HG03135 (cell line): ENCODE measurements around the gene MIP.
"Not testable (repeated sequence)": the region's sequence is repeated elsewhere in the genome, so short reads cannot be mapped to it uniquely, and the experiment has no call there.

Experiments used
- ATAC-seq: cut with Tn5 transposase; IDR thresholded peaks from one replicate; pipeline ENCODE4 v1.9.1; 2021; ENCODE audit warnings: mild to moderate bottlenecking, moderate library complexity; ENCODE audit not compliant: unreplicated experiment

The MIP gene

DNA sequence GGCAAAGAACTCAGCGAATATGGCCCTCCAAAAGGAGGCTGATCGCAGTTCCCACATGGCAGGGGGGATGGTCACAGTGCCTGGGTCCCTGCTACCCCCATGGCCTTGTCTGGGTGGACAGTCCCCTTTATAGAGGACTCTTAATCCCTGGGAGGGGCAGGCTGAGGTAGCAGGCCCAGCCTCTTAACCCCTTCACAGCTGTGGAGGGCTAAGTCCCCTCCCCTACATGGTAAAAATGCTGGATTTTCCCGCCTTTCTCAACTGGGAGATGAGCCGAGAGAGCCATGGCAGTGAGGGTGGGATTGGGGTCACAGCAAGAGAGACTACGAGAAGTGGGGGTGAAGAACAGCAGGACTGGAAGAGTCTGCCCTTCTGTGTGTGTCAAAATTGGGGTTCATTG is at the start of gene MIP:
TSS of gene MIP (minus strand) at position 101 of the 400 bp plus-strand sequence. CDS start at position 57, 44 bp downstream.
- ATAC-seq = no peak

DNA sequence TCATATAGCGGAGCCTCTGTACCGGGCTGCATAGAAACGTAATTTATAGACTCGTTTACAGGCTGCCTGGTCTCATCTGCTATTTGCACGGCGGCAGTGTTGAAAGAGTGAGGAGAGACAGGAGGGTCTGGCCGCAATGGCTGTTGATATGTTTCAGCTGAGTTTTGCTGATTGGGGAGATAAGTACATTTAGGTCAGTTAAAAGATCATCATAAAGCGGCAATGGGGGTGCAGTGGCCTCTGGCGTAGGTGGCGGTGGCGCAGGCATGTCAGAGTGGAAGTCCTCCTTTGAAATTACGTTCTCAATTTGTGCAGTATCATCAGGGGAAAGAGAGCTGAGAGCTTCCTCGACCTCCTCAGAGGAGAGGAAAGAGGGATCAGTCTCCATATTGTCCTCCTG is 45.4 kb upstream of the MIP start:
- not testable (repeated sequence) for ATAC-seq

DNA sequence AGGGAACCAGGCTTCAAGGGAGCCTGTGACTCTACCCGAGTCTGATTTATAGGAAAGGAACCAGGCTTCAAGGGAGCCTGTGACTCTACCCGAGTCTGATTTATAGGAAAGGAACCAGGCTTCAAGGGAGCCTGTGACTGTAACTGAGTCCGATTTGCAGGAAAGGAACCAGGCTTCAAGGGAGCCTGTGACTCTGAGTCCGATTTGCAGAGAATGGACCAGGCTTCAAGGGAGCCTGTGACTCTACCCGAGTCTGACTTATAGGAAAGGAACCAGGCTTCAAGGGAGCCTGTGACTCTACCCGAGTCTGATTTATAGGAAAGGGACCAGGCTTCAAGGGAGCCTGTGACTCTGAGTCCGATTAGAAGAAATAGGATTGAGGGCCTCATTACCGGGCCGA is 45.0 kb upstream of the MIP start:
- not testable (repeated sequence) for ATAC-seq

DNA sequence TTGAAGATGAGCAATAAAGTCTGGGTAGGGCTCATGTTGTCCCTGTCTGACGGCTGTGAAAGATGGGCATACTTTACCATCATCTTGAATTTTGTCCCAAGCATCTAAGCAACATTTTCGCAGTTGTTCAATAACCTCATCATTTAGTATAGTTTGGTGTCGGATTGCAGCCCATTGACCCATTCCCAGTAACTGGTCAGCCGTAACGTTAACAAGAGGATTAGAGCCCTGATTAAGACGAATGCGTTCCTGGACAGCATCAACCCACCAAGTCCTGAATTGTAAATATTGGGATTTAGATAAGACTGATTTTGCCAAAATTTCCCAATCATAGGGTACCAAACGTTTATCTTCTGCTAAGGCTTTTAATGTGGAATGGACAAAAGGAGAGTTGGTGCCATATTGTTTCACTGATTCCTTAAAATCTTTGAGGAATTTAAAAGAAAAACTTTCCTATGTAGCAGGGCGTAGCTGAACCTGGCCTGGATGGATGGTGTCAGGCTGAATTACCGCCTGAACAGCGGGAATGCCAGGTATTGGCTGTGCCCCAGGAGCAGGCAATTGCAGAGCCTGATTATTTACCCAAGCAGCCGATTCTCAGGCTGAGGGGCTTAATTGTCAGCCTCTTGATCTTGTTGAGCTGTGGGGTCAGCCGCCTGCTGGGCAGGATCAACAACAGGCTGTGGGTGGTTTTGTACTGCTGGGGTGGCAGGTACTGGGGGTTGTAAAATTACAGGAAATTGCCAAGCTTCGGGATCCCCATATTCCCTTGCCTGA is 43.9 kb upstream of the MIP start:
- not testable (repeated sequence) for ATAC-seq

DNA sequence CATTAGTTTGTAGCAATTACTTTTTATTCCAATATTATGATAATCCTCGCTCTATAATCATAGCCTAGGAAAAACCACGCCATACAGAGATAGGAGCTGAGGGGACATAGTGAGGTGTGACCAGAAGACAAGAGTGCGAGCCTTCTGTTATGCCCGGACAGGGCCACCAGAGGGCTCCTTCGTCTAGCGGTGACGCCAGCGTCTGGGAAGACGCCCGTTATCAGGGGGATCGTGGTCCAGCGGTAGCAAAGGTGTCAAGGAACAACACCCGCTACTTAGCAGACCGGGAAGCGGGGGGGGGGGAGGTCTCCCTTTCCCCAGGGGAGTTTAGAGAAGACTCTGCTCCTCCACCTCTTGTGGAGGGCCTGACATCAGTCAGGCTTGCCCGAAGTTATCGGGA is 42.2 kb upstream of the MIP start:
- not testable (repeated sequence) for ATAC-seq

DNA sequence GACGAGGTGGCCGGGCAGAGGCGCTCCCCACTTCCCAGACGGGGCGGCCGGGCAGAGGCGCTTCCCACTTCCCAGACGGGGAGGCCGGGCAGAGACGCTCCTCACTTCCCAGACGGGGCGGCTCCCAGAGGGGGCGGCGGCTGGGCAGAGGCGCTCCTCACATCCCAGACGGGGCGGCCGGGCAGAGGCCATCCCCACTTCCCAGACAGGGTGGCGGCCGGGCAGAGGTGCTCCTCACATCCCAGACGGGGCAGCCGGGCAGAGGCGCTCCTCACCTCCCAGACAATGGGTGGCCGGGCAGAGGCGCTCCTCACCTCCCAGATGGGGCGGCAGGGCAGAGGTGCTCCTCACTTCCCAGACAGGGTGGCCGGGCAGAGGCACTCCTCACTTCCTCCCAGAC is 40.0 kb upstream of the MIP start:
- ATAC-seq = not testable (repeated sequence)

DNA sequence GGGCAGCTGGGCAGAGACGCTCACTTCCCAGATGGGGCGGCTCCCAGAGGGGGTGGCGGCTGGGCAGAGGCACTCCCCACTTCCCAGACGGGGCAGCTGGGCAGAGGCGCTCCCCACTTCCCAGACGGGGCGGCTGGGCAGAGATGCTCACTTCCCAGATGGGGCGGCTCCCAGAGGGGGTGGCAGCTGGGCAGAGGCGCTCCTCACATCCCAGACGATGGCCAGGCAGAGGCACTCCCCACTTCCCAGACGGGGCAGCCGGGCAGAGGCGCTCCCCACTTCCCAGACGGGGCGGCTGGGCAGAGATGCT is 39.6 kb upstream of the MIP start:
- not testable (repeated sequence) for ATAC-seq

DNA sequence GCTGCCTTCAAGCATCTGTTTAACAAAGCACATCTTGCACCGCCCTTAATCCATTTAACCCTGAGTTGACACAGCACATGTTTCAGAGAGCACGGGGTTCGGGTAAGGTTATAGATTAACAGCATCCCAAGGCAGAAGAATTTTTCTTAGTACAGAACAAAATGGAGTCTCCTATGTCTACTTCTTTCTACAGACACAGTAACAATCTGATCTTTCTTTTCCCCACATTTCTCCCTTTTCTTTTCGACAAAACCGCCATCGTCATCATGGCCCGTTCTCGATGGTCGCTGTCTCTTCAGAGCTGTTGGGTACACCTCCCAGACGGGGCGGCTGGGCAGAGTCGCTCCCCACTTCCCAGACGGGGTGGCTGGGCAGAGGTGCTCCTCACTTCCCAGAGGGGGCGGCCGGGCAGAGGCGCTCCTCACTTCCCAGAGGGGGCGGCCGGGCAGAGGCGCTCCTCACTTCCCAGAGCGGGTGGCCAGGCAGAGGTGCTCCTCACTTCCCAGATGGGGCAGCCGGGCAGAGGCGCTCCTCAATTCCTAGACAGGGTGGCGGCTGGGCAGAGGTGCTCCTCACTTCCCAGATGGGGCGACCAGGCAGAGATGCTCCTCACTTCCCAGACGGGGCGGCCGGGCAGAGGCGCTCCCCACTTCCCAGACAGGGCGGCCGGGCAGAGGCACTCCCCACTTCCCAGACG is 39.1 kb upstream of the MIP start:
- not testable (repeated sequence) for ATAC-seq

DNA sequence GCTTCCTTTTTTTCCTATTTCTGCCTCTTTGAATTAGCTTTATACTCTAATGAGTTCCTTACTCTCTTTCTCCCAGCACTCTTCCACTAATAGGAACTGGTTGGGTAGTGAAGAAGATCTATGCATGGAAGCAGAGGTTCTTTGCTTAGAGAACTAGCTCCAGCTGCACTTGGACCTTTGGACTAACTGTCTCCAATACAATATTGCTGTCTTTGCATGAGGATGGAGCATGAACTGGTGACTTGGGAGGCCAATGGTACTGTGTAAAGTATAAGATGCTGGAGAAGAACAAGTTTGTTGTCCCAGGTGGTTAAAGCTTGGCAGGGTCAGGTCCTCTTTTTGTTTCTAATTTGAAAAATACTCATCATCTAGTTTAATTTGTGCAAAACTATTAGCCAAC is 35.9 kb upstream of the MIP start:
- ATAC-seq = no peak

DNA sequence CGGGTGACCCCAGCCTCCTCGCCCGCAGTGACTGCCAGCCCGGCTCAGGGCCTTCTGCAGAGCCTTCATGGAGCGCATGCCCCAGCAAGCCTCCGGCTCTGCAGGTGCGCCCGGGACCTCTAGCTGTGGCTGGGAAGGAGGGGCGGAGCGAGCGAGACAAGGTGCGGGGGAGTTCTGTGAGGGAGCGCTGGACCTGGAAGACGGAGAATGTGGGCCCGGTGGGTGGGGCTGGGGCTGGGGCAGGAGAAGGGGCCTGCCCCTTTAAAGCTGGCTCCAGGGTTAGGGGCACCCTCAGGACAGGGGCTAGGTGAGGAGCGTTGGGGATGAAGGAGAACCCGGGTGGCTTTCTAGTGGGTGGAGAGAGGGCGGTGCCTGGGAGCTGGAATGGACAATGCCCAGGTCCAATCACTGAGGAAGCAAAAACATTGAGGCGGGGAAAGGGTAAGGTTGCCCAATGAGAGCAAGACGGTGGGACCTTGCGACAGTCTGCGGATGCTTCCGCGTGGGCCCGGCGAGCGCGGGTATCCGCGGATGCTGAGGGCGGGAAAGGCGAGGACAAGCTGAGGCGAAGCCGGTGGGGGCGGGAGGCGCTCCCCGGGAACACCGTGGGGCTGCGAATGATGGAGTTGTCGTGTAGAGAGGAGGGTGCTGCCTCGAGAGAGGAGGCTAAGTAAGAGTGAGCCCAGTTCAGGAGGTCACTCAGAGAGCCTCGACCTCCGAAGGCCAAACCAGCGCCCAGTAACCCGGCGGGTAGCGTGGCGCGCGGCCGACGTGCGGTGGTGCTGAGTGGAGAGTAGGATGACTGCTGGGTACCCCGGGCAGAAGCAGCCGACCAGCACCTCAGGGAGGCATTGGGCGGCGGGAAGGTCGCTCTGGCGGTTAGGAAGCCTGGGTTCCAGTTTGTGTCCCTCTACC is 33.8 kb upstream of the MIP start, which contains the start of gene GLS2:
TSS of gene GLS2 (minus strand) at position 121 of the 915 bp plus-strand sequence. CDS start at position 78, 43 bp downstream.
- ATAC-seq = peak; percentile 86

DNA sequence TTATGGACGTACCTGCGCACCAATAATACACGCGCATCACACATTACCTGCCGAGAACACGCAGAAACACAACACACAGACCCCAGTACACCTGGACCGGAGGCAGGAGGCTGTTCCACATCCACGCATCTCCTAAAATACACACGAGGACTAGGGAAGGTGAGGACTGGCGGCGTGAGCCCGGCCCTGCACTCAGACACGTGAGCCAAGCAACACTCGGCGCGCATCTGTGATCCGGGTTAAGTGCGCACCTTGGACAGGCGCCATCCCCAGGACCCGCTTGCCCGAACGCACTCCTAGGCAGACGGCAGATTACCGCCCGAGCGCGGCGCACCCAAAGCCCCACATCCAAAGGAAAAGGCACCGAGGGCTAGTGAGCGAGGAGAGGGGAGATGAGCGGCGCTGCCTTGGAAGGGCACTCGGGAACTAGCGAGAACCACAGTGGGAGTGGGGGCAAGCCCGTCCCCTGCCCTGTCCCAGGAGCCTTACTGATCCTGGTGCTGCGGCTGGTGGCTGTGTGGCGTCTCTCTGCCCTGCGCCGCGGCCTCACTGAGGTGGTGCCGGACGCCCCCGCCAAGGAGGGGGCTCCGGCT is 33.1 kb upstream of the MIP start:
- ATAC-seq = peak; percentile 28

DNA sequence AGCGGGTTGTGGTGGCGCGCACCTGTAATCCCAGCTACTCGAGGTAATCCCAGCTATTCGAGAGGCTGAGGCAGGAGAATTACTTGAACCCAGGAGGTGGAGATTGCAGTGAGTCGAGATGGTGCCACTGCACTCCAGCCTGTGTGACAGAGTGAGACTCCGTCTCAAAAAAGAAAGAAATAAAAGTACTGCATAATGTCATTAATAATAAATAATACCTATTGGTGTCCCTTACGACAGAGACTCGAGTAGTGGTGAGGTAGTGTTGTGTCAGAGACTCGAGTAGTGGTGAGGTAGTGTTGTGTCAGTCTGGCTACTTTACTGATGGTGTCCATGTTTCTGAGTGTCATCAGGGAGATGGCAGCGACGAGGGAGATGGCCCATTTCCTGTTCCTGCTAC is 32.2 kb upstream of the MIP start:
- no peak for ATAC-seq

DNA sequence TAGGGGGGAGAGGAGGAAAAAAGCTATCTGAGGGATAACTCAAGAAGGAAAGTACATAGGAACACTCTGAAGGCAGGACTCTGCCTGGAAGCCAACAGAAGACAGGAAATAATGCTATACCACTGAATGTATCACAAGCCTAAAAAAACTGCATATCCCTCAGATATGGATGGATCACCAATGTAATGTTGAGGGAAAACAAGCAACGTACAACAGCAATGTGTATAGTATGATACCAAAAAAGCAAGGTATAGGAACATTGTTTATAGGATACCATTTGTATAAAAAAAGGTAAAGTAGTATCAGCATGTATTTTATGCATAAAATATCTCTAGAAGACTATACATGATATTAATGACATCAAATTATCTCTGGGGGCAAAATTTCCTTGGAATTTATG is 30.1 kb upstream of the MIP start:
- ATAC-seq = no peak

DNA sequence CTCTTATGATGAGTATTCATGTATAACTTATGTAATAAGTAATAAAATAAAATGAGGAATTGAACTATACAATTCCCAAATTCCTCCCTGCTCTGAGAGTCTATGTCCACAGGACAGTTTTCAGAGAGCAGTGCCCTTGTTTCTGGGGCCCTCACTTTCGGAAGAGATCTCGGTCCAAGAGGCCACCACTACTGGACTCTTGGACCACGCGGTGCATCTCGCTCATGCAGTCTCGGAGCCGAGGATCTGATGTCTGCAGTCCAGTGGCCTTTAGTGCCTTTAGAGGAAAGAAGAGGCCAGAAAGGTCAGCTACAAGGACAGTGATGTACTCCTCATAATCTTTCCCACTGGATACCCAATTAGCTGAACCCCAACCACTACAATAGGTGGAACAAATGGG is 25.2 kb upstream of the MIP start:
- no peak for ATAC-seq

DNA sequence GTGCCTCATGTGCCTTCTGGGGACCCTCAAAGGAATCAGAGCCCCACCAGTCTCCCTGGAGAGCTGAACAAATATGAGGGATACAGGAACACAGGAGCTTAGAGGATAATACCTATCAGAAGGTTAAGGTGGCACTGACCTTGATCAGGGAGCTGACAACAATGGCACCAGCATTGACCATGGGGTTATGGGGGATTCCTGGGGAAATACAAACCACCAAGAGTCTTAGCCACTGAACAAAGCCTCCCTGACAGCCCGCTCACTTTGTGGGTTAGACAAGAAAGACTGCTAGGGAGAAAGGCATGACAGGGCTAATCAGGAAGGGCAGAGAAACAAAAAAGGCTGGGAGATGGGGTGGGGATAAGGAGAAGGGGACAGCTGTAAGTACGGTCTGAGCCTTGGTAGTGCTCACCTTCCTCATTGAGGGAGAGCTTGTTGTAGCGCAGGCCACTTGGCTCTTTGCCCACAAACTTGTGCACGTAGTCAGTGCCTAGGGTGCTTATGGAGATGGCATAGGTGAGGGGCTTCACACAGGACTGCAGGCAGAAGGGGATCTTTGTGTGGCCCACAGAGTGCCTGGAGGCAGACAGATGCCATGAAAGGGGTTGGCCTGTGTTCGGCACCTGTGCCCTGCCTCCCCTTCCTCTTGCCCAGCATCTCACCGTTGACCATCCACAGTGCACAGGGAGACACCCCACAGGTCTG is 23.2 kb upstream of the MIP start:
- no peak for ATAC-seq

DNA sequence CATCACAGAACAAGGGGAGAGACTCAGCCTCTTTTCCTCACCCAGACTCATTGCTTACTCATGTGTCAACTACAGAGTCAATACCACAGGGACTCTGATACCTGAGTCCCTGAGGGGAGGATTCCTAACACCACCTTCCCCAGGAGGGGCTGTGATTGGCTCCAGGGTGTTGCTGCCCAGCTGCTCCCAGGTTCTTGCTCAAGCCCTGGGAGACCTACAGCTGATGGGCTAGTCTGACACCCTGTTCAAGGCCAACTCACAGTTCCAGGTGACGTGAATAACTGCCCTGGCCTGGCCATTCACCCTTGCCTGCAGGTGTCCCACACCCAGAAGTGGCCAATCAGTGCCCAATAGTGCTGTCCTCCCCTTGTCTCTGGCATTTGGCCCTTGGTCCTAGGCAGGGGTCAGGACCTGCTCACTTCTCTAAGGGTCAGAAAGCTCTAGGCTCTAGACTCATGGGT is 22.5 kb upstream of the MIP start:
- ATAC-seq = no peak

DNA sequence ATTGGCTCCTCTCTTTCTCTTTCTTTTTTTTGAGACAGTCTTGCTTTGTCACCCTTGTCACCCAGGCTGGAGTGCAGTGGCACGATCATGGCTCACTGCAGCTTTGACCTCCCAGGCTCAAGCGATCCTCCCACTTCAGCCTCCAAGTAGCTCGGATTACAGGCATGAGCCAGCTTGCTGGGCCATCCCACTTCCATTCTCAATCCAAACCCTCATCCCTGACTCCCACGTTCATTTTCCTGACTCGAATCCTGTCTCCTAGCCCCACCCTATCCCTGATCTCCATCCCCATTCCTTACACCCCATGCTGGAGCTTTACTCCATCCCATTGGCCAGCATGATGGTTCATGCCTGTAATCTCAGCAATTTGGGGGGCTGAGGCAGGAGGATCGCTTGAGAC is 21.7 kb upstream of the MIP start:
- ATAC-seq = no peak

DNA sequence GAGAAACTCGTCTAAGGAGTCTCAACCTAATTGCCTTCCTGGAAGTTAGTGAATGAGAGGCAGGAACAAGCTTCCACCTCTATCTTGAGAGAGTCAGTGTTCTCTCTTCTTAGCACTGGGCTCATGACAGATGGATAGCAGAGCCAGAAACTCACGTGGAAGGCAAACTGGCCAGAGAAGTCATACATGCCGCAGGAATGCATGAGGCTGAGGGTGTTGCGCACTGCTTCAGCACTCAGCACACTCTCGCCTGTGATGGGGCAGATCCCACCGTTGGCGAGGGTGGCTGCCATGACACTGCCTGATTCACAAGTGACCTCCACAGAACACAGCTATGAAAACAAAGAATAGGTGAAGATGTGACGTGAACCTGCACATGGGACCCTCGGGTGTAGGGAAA is 19.9 kb upstream of the MIP start:
- no peak for ATAC-seq

DNA sequence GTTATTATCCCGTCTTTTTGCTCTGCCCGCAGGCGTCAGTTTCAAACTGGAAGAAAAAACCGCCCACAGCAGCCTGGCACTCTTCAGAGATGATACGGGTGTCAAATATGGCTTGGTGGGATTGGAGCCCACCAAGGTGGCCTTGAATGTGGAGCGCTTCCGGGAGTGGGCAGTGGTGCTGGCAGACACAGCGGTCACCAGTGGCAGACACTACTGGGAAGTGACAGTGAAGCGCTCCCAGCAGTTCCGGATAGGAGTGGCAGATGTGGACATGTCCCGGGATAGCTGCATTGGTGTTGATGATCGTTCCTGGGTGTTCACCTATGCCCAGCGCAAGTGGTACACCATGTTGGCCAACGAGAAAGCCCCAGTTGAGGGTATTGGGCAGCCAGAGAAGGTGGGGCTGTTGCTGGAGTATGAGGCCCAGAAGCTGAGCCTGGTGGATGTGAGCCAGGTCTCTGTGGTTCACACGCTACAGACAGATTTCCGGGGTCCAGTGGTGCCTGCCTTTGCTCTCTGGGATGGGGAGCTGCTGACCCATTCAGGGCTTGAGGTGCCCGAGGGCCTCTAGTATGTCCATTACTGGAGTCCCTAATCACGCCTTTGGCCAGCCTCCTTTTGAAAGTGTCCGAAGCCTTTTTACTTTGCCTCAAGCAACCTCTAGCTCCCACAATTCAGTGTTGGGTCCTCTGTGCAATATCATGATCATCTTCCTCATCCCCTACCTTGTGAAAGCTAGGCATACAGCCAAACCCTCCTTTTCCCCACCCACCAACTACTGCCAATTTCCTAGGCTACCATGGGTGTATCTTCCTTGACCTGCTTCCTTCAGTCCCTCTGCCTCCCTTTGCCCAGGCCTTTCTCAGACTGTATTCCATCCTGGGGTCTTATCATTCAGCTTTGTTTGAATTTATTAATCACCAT is 14.8 kb upstream of the MIP start:
- ATAC-seq = no peak
